ENCODE results near the gene RCL1. TPM values are rescaled to one million over a fixed set of nuclear protein-coding genes. Genes with fewer than 3 reads are reported as not detected.

The RCL1 gene
- total RNA-seq, 1 donor = 15.6 TPM

- H3K4me1 ChIP-seq (ENCODE audit: insufficient read depth, low read length) = peaks cover 12% of the 10 kb centered on the region
Observed at GRCh38 chr9:4865681-4866080, 72.9 kb downstream of the RCL1 start.

GRCh38 chr9:4866239-4866969 lies 73.7 kb downstream of the RCL1 start:
- Histone ChIP-seq H3K9me3 (ENCODE audit: low read depth, low read length) (no peaks in the 10 kb centered on the region), H2AFZ (ENCODE audit: low read length) (no peak overlapping the region), H3K27ac (ENCODE audit: low read depth, low read length) (no peak overlapping the region), H3K36me3 (ENCODE audit: insufficient read depth, low read length) (peaks cover under 1% of the 10 kb centered on the region), H3K79me2 (ENCODE audit: insufficient read depth, low read length) (no peaks in the 10 kb centered on the region), H3K4me1 (ENCODE audit: insufficient read depth, low read length) (peaks cover 12% of the 10 kb centered on the region), H3K27me3 (ENCODE audit: insufficient read depth, low read length) (no peaks in the 10 kb centered on the region), H3K4me2 (ENCODE audit: insufficient read depth, low read length) (no peak overlapping the region), H3K4me3 (ENCODE audit: insufficient read depth, low read length) (no peak overlapping the region), H4K20me1 (ENCODE audit: insufficient read depth, low read length) (no peaks in the 10 kb centered on the region)
- DNase-seq (ENCODE audit: insufficient read length, low spot score, missing footprints) = no peak
- TF ChIP-seq CTCF (IDR thresholded peaks at IDR 0.05; ENCODE audit: extremely low read depth, low read depth, low read length) = no peak

More at GRCh38 chr9:4865681-4866080, 72.9 kb downstream of the RCL1 start:
- H3K27ac ChIP-seq (ENCODE audit: low read depth, low read length) = no peak overlapping the region
- H3K4me3 ChIP-seq (ENCODE audit: insufficient read depth, low read length) = no peak overlapping the region
- no peak for DNase-seq (ENCODE audit: insufficient read length, low spot score, missing footprints)
- no peaks in the 10 kb centered on the region for H3K27me3 ChIP-seq (ENCODE audit: insufficient read depth, low read length)
- H3K4me2 ChIP-seq (ENCODE audit: insufficient read depth, low read length) = no peak overlapping the region
- H3K9me3 ChIP-seq (ENCODE audit: low read depth, low read length) = no peaks in the 10 kb centered on the region
- H3K36me3 ChIP-seq (ENCODE audit: insufficient read depth, low read length) = peaks cover 4% of the 10 kb centered on the region
- no peaks in the 10 kb centered on the region for H3K79me2 ChIP-seq (ENCODE audit: insufficient read depth, low read length)
- H2AFZ ChIP-seq (ENCODE audit: low read length) = no peak overlapping the region
- no peak for TF ChIP-seq CTCF (IDR thresholded peaks at IDR 0.05; ENCODE audit: extremely low read depth, low read depth, low read length)
- no peaks in the 10 kb centered on the region for H4K20me1 ChIP-seq (ENCODE audit: insufficient read depth, low read length)

- no peaks in the 10 kb centered on the region for H3K27me3 ChIP-seq (ENCODE audit: insufficient read depth, low read length)
Observed at GRCh38 chr9:4873066-4873465, 80.3 kb downstream of the RCL1 start.

More at GRCh38 chr9:4873066-4873465, 80.3 kb downstream of the RCL1 start:
- Histone ChIP-seq H3K4me1 (ENCODE audit: insufficient read depth, low read length) (no peaks in the 10 kb centered on the region), H3K36me3 (ENCODE audit: insufficient read depth, low read length) (no peaks in the 10 kb centered on the region), H2AFZ (ENCODE audit: low read length) (no peak overlapping the region), H3K79me2 (ENCODE audit: insufficient read depth, low read length) (no peaks in the 10 kb centered on the region), H3K4me2 (ENCODE audit: insufficient read depth, low read length) (no peak overlapping the region), H3K9me3 (ENCODE audit: low read depth, low read length) (no peaks in the 10 kb centered on the region), H3K4me3 (ENCODE audit: insufficient read depth, low read length) (no peak overlapping the region), H3K27ac (ENCODE audit: low read depth, low read length) (no peak overlapping the region), H4K20me1 (ENCODE audit: insufficient read depth, low read length) (no peaks in the 10 kb centered on the region)
- no peak for TF ChIP-seq CTCF (IDR thresholded peaks at IDR 0.05; ENCODE audit: extremely low read depth, low read depth, low read length)
- no peak for DNase-seq (ENCODE audit: insufficient read length, low spot score, missing footprints)
